Stimulated activated CD8-positive, alpha-beta memory T cell treated with anti-CD3 and anti-CD28 coated beads, Interleukin-12 subunit alpha, Interleukin-12 subunit beta, amount 100 ng/mL, for 4 hours (primary cell): ENCODE results near the gene VCL.
A peak's percentile ranks its signal among the peaks of the same experiment; 100 is the strongest.
"Not testable (repeated sequence)": the region's sequence is repeated elsewhere in the genome, so short reads cannot be mapped to it uniquely, and the experiment has no call there.

Experiments used
- DNase-seq: peaks from one replicate; pipeline ENCODE4 v3.0.0-alpha.2; 2020; ENCODE audit warnings: low read depth

Gene VCL

GRCh38 chr10:73997787-73998622, at the start of gene VCL:
VCL (plus strand) TSS chr10:73998116; CDS start chr10:73998208, 92 bp downstream.
- DNase-seq = peak; percentile 91

- no peak for DNase-seq
Observed at GRCh38 chr10:73948947-73949633, 48.8 kb upstream of the VCL start.

GRCh38 chr10:73950155-73950948, 47.6 kb upstream of the VCL start:
- no peak for DNase-seq

- no peak for DNase-seq
Observed at GRCh38 chr10:73953665-73954064, 44.3 kb upstream of the VCL start.

GRCh38 chr10:73954737-73955136, 43.2 kb upstream of the VCL start:
- DNase-seq = no peak

- DNase-seq = no peak
Observed at GRCh38 chr10:73955719-73956118, 42.2 kb upstream of the VCL start.

GRCh38 chr10:73956476-73957359, 41.2 kb upstream of the VCL start:
- DNase-seq = no peak

- no peak for DNase-seq
Observed at GRCh38 chr10:73959484-73960243, 38.3 kb upstream of the VCL start.

GRCh38 chr10:73962386-73962785, 35.5 kb upstream of the VCL start:
- DNase-seq = no peak

- DNase-seq = not testable (repeated sequence)
Observed at GRCh38 chr10:73963533-73963932, 34.4 kb upstream of the VCL start.

- DNase-seq = no peak
Observed at GRCh38 chr10:73964743-73965142, 33.2 kb upstream of the VCL start.

GRCh38 chr10:73965267-73965889, 32.5 kb upstream of the VCL start:
- not testable (repeated sequence) for DNase-seq

GRCh38 chr10:73965890-73966768, 31.8 kb upstream of the VCL start:
- DNase-seq = no peak

- DNase-seq = no peak
Observed at GRCh38 chr10:73967022-73967429, 30.9 kb upstream of the VCL start.

- no peak for DNase-seq
Observed at GRCh38 chr10:73967544-73967943, 30.4 kb upstream of the VCL start.

GRCh38 chr10:73968098-73968521, 29.8 kb upstream of the VCL start:
- no peak for DNase-seq

- DNase-seq = no peak
Observed at GRCh38 chr10:73969224-73969841, 28.6 kb upstream of the VCL start.

- DNase-seq = no peak
Observed at GRCh38 chr10:73970845-73971244, 27.1 kb upstream of the VCL start.
